ENCODE results near the gene PATJ. TPM values are rescaled to one million over a fixed set of nuclear protein-coding genes. Genes with fewer than 3 reads are reported as not detected.

PATJ gene
- total RNA-seq, 1 experiment from 2014 or later: 48.8 TPM

DNA sequence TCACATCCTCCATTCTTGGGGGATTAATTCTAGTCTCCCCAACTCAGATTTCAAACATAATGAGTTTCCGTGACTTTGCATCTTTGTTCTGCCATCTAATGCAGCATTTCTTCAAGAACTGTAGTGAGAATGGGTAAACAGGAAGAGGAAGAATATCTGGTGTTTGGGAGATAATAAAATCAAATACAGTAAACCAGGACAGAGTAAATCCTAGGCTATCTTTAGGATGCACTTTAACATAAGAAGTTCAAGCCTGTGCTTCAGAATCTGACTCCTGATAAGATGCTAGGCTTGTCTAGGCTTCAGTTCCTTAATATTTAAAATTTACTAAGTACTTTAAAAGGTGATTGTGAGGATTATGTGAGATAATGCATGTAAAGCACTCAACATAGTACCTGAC is 27.9 kb downstream of the PATJ start:
- no peak overlapping the region for H3K4me2 ChIP-seq (ENCODE audit: low read length)
- H3K9me3 ChIP-seq (ENCODE audit: control insufficient read depth in 1 of 2, insufficient read depth in 1 of 2, low read depth in 1 of 2, low read length in 2 of 2): no peaks in the 10 kb centered on the region
- H2AFZ ChIP-seq (ENCODE audit: low read depth, low read length, poor library complexity, severe bottlenecking): no peak overlapping the region
- no peak overlapping the region for H3K4me3 ChIP-seq (replicated peaks in 1 of 2; ENCODE audit: low read depth in 1 of 2, low read length in 2 of 2)
- ChIA-PET POLR2A (no interaction called here), RAD21 (ENCODE audit: low non-redundant PET in 1 of 2, low total read pairs in 2 of 2, uncharacterized antibody in 2 of 2, unreplicated experiment in 2 of 2) (no interaction called here), CTCF (no interaction called here)
- ATAC-seq (no peak), DNase-seq (ENCODE audit: low read depth, low spot score) (no peak)
- H3K27me3 ChIP-seq (ENCODE audit: insufficient read depth, low read length): no peaks in the 10 kb centered on the region
- no peaks in the 10 kb centered on the region for H3K4me1 ChIP-seq (ENCODE audit: control insufficient read depth in 1 of 2, insufficient read depth in 2 of 2, low read length in 2 of 2)
- TF ChIP-seq SP1 (IDR thresholded peaks at IDR 0.05; ENCODE audit: low read depth): no peak
- TF ChIP-seq TCF7L2 (IDR thresholded peaks at IDR 0.05; ENCODE audit: borderline replicate concordance, extremely low read depth, insufficient read depth, insufficient read length): no peak
- TF ChIP-seq EGR1 (IDR thresholded peaks at IDR 0.05; ENCODE audit: low read depth): no peak
- no peak for TF ChIP-seq POLR2A (IDR thresholded peaks at IDR 0.05; ENCODE audit: borderline replicate concordance, extremely low read depth, insufficient read depth, insufficient read length)
- no peak for TF ChIP-seq RAD21 (IDR thresholded peaks at IDR 0.05; ENCODE audit: low read depth)
- TF ChIP-seq SIN3A (IDR thresholded peaks at IDR 0.05; ENCODE audit: low read depth): no peak
- no peak for TF ChIP-seq EZH2phosphoT487 (IDR thresholded peaks at IDR 0.05; ENCODE audit: borderline replicate concordance)
- TF ChIP-seq FOSL1 (IDR thresholded peaks at IDR 0.05; ENCODE audit: low read depth): no peak
- no peak for TF ChIP-seq EZH2 (IDR thresholded peaks at IDR 0.05)
- TF ChIP-seq, protein P1, sequence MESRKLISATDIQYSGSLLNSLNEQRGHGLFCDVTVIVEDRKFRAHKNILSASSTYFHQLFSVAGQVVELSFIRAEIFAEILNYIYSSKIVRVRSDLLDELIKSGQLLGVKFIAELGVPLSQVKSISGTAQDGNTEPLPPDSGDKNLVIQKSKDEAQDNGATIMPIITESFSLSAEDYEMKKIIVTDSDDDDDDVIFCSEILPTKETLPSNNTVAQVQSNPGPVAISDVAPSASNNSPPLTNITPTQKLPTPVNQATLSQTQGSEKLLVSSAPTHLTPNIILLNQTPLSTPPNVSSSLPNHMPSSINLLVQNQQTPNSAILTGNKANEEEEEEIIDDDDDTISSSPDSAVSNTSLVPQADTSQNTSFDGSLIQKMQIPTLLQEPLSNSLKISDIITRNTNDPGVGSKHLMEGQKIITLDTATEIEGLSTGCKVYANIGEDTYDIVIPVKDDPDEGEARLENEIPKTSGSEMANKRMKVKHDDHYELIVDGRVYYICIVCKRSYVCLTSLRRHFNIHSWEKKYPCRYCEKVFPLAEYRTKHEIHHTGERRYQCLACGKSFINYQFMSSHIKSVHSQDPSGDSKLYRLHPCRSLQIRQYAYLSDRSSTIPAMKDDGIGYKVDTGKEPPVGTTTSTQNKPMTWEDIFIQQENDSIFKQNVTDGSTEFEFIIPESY (IDR thresholded peaks at IDR 0.05; ENCODE audit: extremely low read depth, insufficient replicate concordance, low read length): no peak
- BruUV-seq (replicated peaks): no TSS peak
- intact Hi-C loops (cut with micrococcal nuclease): no loop called here
- no peak overlapping the region for H3K27ac ChIP-seq (ENCODE audit: low read depth, low read length)
- H4K20me1 ChIP-seq (ENCODE audit: insufficient read depth): peaks cover 2% of the 10 kb centered on the region; the same call in 1 of the 2 replicates
- no peaks in the 10 kb centered on the region for H3K9me2 ChIP-seq (ENCODE audit: insufficient read depth)
- no peak overlapping the region for H3K9ac ChIP-seq (ENCODE audit: low read length)
- peaks cover 5 to 13% of the 10 kb centered on the region in 2 experiments; a peak in 3 of 4 replicates for H3K36me3 ChIP-seq (ENCODE audit: control insufficient read depth in 1 of 2, insufficient read depth in 2 of 2, low read length in 2 of 2)
- no peaks in the 10 kb centered on the region for H3K79me2 ChIP-seq (ENCODE audit: insufficient read depth, low read length)
